Spleen (tissue), 7 donors: ENCODE data around the gene HSPA12B.

Experiments used
- POLR2A ChIP-seq, 3 donors: fragments of 450-650 bp; IDR thresholded peaks; one replicate each; pipeline ENCODE4 v1.5.1; 2017; ENCODE audit warnings: antibody characterized with exemption in 3 of 3, mild to moderate bottlenecking in 1 of 3
- POLR2AphosphoS5 ChIP-seq, 3 donors: sonication (generic); formaldehyde crosslinking; IDR thresholded peaks; one replicate each; pipeline ENCODE4 v1.5.1; 2017; ENCODE audit warnings: antibody characterized with exemption in 3 of 3
- TF ChIP-seq, protein P1 (sequence below), 11 experiments: fragments of 200-600 bp in 7 of 11; fragments of 450-650 bp in 4 of 11; sonication (generic) in 4 of 11; IDR thresholded peaks in 8 of 11; conservative IDR thresholded peaks in 3 of 11; 1 replicate in 7 of 11; 2 replicates in 4 of 11; pipeline versions ENCODE4 v1.4.0 to v1.8.0; 2016 to 2021; ENCODE audit warnings: antibody characterized with exemption in 11 of 11, inconsistent platforms in 4 of 11, mild to moderate bottlenecking in 1 of 11
- donor health status: DM: no; HTN: no; CAD: no; lungs with moderate emphysema.
- donor health status: DM: no; HTN: no; CAD: no.
- donor health status: DM: no; HTN: no; CAD: no.

GRCh38 chr20:3798373-3798768 is 65.9 kb downstream of the HSPA12B start:
- TF ChIP-seq, protein P1, sequence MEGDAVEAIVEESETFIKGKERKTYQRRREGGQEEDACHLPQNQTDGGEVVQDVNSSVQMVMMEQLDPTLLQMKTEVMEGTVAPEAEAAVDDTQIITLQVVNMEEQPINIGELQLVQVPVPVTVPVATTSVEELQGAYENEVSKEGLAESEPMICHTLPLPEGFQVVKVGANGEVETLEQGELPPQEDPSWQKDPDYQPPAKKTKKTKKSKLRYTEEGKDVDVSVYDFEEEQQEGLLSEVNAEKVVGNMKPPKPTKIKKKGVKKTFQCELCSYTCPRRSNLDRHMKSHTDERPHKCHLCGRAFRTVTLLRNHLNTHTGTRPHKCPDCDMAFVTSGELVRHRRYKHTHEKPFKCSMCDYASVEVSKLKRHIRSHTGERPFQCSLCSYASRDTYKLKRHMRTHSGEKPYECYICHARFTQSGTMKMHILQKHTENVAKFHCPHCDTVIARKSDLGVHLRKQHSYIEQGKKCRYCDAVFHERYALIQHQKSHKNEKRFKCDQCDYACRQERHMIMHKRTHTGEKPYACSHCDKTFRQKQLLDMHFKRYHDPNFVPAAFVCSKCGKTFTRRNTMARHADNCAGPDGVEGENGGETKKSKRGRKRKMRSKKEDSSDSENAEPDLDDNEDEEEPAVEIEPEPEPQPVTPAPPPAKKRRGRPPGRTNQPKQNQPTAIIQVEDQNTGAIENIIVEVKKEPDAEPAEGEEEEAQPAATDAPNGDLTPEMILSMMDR (IDR thresholded peaks at IDR 0.05 in 8 of 11, conservative IDR thresholded peaks at IDR 0.05 in 3 of 11): no peak
- TF ChIP-seq POLR2A (IDR thresholded peaks at IDR 0.05): no peak
- TF ChIP-seq POLR2AphosphoS5 (IDR thresholded peaks at IDR 0.05): no peak
